HG03571 (cell line): ENCODE data around the gene KCNJ6.

Experiments
- ATAC-seq: cut with Tn5 transposase; IDR thresholded peaks from one replicate; pipeline ENCODE4 v1.9.1; 2021; ENCODE audit not compliant: unreplicated experiment

Gene KCNJ6

DNA sequence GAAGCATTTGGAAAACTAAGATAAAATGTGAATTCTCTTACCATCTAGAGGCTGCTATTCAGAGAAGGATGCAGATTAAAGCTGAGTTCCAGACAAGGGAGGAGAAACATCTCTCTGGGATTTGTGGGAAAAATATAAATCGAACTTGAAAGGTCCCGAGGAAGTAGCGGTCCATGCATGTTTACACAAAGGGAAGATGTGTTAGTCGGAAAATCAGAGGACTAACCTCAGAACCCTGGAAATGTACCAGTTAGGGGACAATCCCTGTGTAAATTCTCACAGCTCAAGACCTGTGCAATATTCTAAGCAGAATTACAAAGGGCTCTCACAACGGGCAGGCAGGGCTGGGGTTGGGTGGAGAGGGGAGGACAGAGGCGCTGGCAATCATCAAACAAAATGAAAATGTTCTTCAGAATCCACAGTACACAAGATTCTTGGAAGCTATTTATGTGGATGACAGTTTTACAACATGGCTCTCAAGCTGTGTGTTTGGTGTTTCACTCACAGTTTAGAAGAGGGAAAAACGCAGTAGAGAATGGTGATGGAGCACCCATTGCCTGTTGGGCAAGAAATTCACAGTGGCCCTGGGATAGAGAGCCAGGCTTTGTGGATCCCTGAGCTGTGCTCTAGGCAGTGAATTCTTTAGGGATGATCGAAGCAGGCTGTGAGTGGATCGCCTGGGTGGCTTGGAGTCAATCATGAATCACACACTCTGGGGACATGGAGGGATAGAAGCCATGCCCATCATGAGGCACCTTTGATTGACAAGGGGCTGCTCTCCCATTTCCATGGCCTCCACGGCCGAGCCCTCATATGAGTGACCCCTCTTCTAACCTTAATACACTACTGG lies 47.6 kb downstream of the KCNJ6 start:
- no peak for ATAC-seq

DNA sequence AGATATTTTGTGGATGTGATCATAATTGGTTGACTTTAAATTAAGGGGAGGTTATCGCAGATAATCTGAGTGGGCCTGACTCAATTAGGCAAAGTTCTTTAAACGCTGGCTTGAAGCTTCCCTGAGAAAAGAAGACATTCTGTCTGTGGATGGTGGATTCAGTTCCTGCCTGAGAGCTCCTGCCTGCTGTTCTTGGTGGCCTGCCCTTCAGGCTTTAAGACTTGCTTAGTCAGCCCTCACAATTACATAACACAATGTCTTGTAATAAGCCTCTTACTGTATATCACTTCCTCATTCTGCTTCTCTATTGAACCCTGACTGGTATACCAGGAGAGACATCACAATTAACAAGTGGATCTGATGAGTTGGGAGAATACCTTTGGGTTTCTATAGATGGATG lies 50.2 kb downstream of the KCNJ6 start:
- no peak for ATAC-seq

DNA sequence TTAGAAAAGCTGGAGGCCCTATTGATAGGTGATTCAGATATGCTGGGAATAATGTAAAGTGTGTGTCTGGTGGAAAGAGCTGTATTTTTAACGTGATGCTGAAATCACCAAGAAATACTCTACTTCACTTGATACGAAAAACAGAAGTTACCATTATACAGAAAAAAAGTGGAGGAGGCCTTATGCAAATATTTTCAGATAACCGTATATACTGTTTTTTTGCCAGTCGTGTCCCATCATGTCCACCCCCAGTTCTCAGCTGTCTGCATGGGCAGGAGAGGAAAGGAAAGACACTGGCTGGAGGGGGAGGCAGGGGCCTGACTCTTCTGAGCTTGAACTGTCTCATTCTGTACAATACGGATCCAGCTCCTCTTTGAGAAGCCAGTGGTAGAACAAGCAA lies 51.1 kb downstream of the KCNJ6 start:
- ATAC-seq = no peak

DNA sequence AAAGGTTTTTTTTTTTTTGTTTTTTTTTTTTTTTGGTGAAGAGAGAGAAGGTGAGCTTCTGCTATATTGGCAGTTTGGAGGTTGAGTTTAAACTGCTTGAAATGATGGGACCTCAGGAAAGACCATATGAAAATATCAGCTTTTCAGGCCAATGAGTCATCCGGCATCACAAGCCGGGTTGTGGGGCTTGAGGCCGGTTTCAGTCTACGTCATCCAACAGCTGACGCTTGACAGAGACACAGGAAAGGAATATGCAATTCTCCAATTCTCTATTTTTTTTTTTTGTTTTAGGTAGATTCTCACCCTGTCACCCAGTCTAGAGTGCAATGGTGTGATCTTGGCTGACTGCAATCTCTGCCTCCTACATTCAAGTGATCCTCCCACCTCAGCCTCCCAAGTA lies 52.4 kb downstream of the KCNJ6 start:
- ATAC-seq = no peak

DNA sequence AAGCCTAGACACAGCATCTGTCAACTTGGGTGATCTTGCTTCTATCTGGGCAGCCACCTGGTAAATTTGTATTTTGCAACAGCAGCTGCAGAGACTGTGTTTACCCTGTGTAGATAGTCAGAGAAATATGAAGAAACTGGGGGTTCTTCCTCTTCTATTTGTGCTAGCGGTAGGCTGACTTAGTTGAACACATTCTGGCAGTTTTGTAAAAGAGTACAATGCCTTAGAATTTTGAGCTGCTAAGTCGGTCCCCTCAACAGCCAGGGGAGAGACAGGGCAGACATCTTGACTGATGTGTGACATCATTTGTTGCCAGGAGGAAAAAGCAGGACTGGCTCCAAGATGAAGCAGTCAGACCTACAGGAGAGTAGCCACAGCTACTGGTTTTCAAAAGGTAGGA lies 53.7 kb downstream of the KCNJ6 start:
- no peak for ATAC-seq

DNA sequence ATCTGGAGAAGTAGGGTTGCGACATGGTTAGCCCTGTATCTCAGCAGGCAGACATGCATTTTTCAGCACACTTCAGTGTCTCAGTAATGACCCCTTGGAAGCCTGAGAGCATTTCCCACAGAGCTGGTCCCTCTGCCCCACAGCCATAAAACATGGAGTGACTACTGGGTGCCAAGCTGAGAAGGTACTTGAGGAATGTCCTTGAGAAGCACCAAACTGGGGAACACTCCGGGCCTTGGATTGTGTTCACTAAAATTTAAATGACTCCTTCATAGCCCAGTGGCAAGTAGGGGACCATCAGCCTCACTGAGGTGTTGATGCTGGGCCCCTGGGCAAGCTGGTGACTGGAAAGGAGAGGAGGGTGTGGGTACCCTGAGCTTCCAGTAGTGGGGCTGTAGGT lies 54.7 kb downstream of the KCNJ6 start:
- no peak for ATAC-seq

DNA sequence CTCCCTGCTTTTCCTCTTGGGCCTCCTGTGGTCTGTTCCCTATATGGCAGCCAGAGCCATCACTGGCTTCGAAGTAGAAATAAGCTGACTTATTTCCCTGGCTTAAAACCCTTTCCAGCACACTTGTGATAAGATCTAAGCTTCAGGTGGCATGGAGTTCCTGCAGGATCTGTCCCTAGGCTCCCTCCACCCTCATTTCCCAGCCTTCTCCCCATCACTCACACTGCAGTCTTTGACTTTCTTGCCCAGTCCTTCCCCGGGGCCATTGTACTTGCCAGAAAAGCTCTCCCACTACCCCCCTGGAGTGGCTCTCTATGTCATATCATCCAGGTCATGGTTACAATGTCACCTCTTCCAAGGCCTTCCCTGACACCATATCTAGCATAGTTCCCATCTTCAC lies 55.8 kb downstream of the KCNJ6 start:
- ATAC-seq = no peak

DNA sequence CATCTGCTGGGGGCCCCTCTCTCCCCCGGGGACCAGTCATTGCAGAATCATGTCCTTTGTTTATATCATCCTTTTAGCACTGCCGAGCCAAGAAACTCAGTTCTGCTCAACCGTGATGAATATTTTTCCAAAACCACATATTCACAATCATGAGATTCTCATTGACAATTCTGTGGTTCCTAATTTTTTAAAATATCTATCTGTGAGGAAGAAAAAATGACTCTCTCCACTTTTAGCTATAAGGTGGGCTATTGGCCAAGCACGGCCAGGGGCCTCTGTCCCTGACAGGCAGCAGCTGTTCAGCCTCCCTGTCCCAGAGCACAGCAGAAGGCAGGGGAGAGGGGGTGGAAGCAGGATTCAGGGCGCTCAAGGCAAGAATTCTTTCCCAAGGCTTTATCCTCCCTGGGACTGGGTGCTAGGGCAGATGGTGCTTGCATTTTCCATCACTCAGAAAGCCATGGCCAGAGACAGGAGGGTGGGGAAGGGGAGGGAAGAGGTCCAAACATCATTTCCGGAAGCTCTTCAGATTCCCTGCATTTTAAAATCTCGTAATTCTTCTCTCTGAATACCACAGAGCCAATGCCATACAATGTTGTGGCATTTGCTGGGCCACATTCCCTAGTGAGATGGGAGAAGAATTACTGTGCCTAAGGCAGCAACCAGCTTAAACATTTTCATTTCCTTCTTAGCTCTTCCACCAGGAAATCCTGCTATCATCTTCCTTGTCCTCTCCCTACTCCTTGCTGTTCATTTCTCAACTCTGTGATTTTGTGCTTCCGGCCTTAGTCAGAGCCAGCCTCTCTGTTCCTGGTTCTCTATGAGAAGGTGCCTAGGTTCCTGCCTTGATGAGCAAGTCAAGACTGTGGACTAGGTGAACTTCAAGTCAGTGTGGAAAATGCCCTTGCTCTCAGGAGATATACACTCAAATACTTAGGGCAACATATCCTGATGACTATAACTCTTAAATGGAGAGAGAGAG lies 60.3 kb downstream of the KCNJ6 start:
- ATAC-seq = no peak

DNA sequence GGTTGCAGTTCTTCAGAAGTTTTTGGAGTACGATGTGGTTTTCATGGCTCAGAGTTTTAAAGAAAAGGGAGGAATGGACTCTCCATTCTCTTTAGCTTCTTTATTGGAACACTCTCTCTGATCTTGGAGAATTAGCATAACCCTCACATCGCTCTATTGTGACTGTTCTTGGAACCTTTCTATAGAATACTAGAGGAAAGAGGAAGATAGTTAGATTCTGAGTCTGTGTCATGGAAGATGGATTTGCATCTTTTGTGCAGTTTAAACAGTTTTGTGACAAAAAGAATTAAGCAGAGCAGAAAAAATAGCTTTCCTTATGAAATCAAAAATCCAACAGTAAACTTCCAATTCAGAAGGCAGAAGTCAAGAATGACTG lies 61.0 kb downstream of the KCNJ6 start:
- no peak for ATAC-seq

DNA sequence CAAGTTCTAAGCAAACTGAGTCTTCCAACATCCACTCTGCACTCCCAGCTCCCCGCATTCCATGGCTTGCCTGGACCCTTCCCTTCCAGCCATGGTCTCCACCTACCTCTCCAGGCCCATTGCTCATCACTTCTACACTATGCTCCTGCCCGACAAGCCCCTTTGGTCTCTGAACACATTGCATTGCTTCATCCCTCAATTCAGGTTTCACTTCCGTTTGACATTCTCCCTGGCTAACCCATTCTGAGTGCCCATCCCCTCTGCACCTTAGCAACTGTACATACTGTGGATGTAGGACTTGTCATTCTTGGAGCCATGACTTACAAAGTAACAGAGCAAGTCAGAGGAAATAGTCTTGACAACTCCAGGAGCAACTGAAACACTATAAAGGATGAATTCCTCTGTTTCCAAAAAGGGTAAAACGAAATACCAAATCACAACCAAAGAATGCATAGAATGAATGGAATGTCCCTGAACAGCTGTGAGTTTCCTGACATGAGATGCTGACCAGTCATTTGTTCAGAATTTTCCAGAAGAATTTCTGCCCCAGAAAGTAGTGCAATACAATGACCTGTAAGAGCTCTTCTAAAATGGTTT lies 66.7 kb downstream of the KCNJ6 start:
- no peak for ATAC-seq

DNA sequence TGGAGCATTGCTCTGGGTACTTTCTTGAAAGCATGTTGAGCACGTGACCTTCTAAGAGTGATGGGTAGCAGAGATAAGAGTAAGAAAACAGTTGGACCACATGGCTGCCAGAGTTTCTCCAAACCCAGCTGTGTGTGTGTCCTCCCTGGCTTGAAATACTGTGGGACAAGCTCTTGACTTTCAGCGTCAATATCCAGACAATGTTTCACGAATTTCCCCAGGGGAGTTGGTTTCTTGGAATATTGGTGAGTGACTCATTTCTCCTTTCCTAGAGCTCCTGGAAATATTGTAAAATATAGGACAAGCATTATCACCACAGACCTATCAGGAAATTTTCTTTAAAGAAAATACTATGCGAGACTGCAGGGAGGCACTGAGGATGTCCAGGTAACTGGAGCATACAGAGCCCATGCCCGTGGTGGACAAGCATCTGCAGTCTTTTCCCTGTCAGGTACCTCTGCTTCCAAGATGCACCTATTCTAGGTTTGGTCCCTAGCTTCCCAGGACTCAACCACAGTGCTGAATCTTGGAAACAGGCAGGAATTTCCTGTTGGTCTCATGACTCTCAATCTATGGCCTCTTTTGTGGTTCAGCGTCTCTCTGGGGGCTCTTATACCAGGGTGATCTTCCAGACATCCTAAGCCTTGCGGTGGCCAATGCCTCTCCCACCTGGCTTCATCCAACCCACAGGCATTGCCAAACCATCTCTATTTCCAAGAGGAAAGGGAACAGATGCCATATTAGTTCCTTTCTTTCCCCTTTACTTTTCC lies 67.4 kb downstream of the KCNJ6 start:
- ATAC-seq = no peak

DNA sequence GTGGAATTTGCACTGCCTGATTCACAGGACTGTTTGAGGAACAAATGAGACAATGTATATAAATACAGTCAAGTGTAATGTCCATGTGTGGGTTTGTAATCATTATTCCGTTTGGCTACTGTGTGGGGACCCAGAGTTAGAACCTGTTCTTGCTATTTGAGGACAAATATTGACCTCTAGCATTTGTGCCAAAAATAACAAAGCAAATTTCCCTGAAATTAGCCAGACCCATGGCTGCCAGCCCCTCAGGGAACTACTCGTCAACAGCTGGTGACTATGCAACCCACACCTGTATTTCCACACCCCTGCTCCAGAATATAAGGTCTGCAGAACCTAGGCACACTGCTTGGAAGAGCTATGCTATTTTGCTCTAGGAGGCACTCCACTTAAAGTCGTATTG lies 70.7 kb downstream of the KCNJ6 start:
- no peak for ATAC-seq

DNA sequence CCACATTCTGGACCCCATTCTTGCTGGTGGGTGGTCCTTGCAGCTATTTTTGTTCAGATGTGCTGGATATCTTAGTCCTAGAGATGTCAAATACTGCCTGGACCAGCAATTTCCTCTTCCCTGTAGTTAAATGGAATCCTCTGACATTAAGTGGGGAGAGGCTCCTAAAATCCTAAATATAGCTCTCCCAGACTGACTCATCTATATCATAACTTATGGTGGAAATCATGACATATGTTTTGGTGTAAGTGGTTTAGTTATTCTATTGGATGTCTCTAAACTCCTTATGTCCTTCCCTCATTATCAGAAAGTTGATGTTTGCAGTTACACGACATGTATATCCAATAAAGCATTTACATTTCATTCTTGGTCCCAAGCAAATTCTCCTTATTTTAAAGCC lies 73.1 kb downstream of the KCNJ6 start:
- no peak for ATAC-seq

DNA sequence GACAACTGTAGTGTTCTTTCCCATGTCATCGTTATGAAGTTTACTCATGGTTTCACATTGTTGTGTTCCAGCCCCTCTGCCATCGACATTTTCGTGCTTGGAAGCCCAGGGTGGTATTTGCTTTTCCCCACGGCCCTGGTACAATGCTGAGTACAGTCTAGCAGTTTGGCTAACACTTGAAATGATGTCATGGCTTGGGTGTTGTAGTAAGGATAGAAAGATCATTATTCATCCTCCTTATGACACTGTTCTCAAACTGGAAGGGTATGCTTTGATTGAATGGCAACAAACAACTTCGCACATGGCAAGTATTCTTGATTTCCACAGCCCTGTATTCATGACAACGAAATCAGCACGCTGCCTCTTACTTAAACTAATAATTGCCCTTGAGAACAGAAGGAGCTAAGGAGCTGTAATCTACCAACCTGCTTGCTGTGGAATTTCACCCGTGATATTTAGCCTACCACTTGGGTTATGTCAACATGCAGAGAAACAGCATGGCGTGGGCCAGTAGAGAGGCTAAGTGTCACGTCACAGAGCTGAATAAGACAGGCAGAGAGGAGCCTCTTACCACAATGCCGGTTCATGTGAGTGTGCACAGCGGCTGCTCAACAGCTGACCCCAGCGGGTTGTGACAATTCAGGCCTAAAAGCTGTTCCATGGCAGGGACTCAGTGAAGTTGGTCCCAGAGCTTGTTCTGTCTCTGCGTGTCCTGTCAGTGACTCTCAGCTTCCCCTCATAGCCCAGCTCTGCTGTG lies 73.9 kb downstream of the KCNJ6 start:
- no peak for ATAC-seq

DNA sequence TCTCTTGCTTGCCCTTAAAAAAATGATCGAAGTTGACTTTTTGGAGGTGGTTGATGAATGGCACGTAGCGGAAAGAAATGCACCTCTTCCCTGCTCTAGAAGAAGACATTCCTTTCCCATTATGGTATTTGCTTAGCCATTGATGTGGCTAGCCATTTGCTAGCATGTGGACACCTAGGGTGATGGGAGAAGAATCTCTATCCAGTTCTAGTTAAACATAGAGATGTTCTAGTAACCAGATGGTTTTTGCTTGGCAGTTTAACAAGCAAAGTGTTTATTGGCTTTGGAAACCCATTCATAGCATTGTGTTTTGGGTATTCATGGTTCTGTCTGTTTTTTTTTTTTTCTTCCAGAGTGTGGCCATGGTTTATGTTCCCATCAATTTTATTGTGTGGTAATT lies 78.9 kb downstream of the KCNJ6 start:
- ATAC-seq = no peak

DNA sequence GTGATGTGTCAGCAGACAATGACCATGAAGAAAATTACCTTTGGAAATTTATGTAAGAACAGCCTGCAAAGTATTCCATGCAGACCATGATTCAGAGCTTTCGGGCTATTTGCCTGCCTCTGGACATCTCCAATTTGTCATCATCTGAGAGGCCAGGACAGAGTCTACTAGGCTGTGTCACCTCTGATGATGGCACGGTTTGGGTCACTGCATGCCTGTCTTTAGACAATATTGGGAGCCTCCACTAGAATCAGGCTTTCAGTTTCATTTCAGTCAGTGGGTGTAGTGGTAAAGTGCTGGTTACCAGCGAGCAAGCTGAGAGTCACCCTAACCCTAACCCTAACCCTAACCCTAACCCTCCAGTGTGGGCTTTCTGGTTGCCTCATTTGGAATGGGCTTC lies 80.8 kb downstream of the KCNJ6 start:
- no peak for ATAC-seq

DNA sequence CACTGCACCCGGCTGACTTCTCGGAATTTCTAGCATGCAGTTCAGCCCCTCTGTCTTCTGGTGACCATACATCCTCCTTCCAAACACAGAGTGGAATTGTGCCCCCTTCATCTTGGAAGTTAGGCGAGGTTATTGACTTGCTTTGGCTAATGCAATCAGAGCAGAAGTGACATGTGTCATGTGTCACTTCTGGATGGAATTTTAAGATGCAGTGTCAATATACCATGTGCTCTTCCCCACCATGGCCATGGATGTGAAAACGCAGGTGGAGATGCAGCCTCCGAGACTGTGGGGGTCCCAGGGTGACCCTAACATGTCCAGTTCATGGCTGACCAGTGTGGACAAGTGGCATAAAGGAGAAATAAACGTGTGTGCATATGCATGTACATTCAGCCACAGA lies 83.0 kb downstream of the KCNJ6 start:
- ATAC-seq = no peak

DNA sequence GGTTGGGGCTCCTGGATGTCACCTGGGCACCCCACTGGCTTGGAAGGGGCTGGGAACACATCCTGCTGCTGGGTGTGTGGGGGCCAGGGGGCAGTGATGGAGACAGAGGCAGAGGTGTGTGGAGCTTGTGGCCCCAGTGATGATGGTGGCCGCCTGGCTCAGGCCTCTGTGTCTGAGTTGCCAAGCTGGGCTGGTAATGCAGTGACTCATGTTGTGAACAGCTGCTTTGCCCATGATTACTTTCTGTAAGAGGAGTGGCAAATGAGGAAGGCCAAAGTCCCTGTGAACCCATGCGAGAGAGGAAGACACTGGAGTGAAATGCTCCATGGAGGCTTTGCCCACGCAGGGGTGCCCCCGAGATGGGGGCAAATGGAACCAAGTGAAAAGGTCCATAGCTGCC lies 86.8 kb downstream of the KCNJ6 start:
- no peak for ATAC-seq

DNA sequence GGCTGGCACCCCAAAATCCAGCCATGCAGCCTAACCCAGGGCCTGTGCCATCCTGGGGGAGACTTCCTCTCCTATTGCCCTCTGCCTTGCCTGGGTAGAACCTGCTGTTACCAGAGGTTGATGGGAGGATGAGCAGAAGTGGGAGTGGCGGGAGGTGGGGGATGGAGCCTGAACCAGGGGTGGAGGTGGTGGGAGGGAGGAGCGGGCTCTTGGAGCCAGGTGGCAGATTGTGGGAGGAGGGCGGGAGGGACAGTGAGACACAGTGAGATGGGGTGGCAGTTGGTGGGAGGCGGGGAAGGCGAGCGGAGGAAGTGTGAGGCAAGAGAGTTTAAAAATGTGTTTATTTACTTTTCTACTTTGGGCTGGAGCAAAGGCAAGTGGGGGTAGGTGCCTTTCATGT lies 87.3 kb downstream of the KCNJ6 start:
- ATAC-seq = no peak

DNA sequence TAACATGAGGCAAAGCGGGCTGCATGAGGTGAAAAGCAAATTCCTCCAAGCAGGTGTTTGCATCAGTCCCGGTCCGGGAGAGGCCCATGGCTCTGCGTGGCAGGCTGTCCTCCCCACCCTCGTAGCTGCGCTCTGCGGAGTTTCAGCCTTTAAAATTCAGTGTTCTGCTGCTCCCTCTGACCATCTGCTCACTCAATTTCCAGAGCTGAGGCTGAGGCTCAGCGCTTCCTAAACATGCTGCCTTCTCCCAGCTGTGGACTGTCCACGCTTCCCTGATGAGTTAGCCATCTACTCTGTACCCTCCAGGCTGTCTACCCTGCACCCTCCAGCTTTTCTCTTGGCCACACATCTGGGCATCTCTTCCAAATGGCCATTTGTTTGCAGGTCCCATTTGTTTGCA lies 87.7 kb downstream of the KCNJ6 start:
- no peak for ATAC-seq
